HG03175 (cell line): ENCODE results near the gene LSR.

Experiments
- ATAC-seq: cut with Tn5 transposase; IDR thresholded peaks from one replicate; pipeline ENCODE4 v1.9.1; 2021; ENCODE audit warnings: mild to moderate bottlenecking, moderate library complexity; ENCODE audit not compliant: unreplicated experiment

Gene LSR

GRCh38 chr19:35246466-35247092 is 2.2 kb upstream of the LSR start:
- ATAC-seq: no peak

GRCh38 chr19:35247526-35248309 is 1.1 kb upstream of the LSR start:
- peak; percentile 39 for ATAC-seq

GRCh38 chr19:35249146-35249847 is 495 bp downstream of the LSR start:
- no peak for ATAC-seq

- ATAC-seq: no peak
Observed at GRCh38 chr19:35249848-35250711, 1.3 kb downstream of the LSR start.

GRCh38 chr19:35251456-35251855 is 2.7 kb downstream of the LSR start:
- ATAC-seq: no peak

- no peak for ATAC-seq
Observed at GRCh38 chr19:35253316-35254286, 4.8 kb downstream of the LSR start.

- ATAC-seq: no peak
Observed at GRCh38 chr19:35254341-35255297, 5.8 kb downstream of the LSR start.

GRCh38 chr19:35256566-35256965 is 7.8 kb downstream of the LSR start:
- ATAC-seq: no peak

- ATAC-seq: no peak
Observed at GRCh38 chr19:35257113-35257461, 8.3 kb downstream of the LSR start.

- ATAC-seq: no peak
Observed at GRCh38 chr19:35260694-35261304, 12.0 kb downstream of the LSR start.

- no peak for ATAC-seq
Observed at GRCh38 chr19:35261356-35262100, 12.7 kb downstream of the LSR start.

GRCh38 chr19:35262101-35262761 is 13.4 kb downstream of the LSR start:
- no peak for ATAC-seq

GRCh38 chr19:35264268-35265125 is 15.7 kb downstream of the LSR start:
- ATAC-seq: no peak

GRCh38 chr19:35265126-35265899 is 16.5 kb downstream of the LSR start:
- no peak for ATAC-seq

- ATAC-seq: no peak
Observed at GRCh38 chr19:35265900-35266519, 17.2 kb downstream of the LSR start.
